ENCODE results near the gene CDC34. TPM values are rescaled to one million over a fixed set of nuclear protein-coding genes. Genes with fewer than 3 reads are reported as not detected.

CDC34 gene
- total and polyA plus RNA-seq, 9 of the 15 experiments (the other 6 are each of a cell fraction or from before 2014, with no cell fraction given) = 0.80 to 203 (median 65.5) TPM

DNA sequence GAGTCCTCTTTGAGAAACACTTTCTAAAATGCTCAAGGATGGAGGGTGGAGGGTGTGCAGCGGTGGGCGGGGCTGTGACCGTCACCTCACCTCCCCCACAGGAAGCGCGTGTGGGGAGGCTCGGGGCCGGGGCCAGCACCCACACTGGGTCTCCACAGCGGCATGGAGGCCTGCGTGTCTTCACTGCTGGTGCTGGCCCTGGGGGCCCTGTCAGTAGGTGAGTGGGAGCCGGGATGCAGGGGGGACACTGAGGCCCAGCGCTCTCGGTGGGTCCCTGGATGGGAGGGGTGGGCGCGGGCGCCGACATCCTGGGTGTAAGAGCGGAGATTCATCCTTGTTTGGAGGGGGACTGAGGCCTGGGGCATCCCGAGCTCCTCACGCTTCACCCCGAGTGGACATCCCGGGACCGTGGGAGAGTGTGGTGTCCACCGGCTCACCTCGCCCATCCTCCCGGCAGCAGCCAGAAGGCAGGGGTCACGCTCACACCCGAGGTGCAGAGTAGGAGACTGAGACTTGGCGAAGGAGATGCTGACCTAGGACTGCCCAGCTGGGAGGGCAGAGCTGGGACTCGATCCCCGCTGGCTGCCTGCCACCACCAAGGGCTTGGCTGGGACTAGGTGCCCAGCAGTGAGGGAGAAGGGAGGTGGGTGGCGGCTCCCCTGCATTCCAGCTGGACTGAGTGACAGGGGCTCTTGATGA, 12.5 kb downstream of the CDC34 start, which contains the start of gene GZMM (continued):
- no peak for TF ChIP-seq ETS1 (conservative IDR thresholded peaks at IDR 0.05; ENCODE audit: control insufficient read depth, low read depth, low read length)
- no peak for TF ChIP-seq XRCC5 (IDR thresholded peaks at IDR 0.05; ENCODE audit: low read depth, low read length)
- no peak for TF ChIP-seq ATF4 (CRISPR knock-in tag; IDR thresholded peaks at IDR 0.05)
- TF ChIP-seq MTA2 (IDR thresholded peaks at IDR 0.05; ENCODE audit: low read depth) = no peak
- TF ChIP-seq MAZ (CRISPR knock-in tag; conservative IDR thresholded peaks at IDR 0.05 in 1 of 2, IDR thresholded peaks at IDR 0.05 in 1 of 2) = no peak
- TF ChIP-seq CBFB (CRISPR knock-in tag; IDR thresholded peaks at IDR 0.05) = no peak
- no peak for TF ChIP-seq ZNF551 (CRISPR knock-in tag; IDR thresholded peaks at IDR 0.05)
- TF ChIP-seq RHOXF2B (CRISPR knock-in tag; conservative IDR thresholded peaks at IDR 0.05) = no peak
- TF ChIP-seq MECOM (CRISPR knock-in tag; IDR thresholded peaks at IDR 0.05) = no peak
- no peak for TF ChIP-seq CCNT2 (IDR thresholded peaks at IDR 0.05; ENCODE audit: borderline replicate concordance, extremely low read depth, insufficient read length, low read depth, low read length)
- no peak for TF ChIP-seq ZNF699 (CRISPR knock-in tag; IDR thresholded peaks at IDR 0.05; ENCODE audit: insufficient replicate concordance)
- no peak for TF ChIP-seq RBM14 (IDR thresholded peaks at IDR 0.05; ENCODE audit: borderline replicate concordance, insufficient read depth, low read depth, low read length)
- TF ChIP-seq, protein P1, sequence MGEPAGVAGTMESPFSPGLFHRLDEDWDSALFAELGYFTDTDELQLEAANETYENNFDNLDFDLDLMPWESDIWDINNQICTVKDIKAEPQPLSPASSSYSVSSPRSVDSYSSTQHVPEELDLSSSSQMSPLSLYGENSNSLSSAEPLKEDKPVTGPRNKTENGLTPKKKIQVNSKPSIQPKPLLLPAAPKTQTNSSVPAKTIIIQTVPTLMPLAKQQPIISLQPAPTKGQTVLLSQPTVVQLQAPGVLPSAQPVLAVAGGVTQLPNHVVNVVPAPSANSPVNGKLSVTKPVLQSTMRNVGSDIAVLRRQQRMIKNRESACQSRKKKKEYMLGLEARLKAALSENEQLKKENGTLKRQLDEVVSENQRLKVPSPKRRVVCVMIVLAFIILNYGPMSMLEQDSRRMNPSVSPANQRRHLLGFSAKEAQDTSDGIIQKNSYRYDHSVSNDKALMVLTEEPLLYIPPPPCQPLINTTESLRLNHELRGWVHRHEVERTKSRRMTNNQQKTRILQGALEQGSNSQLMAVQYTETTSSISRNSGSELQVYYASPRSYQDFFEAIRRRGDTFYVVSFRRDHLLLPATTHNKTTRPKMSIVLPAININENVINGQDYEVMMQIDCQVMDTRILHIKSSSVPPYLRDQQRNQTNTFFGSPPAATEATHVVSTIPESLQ (CRISPR knock-in tag; IDR thresholded peaks at IDR 0.05) = no peak
- TF ChIP-seq ZBTB7A (IDR thresholded peaks at IDR 0.05; ENCODE audit: borderline replicate concordance, control insufficient read depth, low read depth, low read length) = peak; percentile 69; the same call in 1 of the 2 replicates
- peak; percentile 48; the same call in 1 of the 2 replicates for TF ChIP-seq RBFOX2 (IDR thresholded peaks at IDR 0.05; ENCODE audit: low read depth, low read length)
- TF ChIP-seq, protein P2, sequence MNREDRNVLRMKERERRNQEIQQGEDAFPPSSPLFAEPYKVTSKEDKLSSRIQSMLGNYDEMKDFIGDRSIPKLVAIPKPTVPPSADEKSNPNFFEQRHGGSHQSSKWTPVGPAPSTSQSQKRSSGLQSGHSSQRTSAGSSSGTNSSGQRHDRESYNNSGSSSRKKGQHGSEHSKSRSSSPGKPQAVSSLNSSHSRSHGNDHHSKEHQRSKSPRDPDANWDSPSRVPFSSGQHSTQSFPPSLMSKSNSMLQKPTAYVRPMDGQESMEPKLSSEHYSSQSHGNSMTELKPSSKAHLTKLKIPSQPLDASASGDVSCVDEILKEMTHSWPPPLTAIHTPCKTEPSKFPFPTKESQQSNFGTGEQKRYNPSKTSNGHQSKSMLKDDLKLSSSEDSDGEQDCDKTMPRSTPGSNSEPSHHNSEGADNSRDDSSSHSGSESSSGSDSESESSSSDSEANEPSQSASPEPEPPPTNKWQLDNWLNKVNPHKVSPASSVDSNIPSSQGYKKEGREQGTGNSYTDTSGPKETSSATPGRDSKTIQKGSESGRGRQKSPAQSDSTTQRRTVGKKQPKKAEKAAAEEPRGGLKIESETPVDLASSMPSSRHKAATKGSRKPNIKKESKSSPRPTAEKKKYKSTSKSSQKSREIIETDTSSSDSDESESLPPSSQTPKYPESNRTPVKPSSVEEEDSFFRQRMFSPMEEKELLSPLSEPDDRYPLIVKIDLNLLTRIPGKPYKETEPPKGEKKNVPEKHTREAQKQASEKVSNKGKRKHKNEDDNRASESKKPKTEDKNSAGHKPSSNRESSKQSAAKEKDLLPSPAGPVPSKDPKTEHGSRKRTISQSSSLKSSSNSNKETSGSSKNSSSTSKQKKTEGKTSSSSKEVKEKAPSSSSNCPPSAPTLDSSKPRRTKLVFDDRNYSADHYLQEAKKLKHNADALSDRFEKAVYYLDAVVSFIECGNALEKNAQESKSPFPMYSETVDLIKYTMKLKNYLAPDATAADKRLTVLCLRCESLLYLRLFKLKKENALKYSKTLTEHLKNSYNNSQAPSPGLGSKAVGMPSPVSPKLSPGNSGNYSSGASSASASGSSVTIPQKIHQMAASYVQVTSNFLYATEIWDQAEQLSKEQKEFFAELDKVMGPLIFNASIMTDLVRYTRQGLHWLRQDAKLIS (CRISPR knock-in tag; IDR thresholded peaks at IDR 0.05) = 0 out of 2 replicates have a peak, but pooled peaks have one; percentile 17
- TF ChIP-seq MEF2D (tag; conservative IDR thresholded peaks at IDR 0.05; ENCODE audit: low read depth) = no peak
- no peak for TF ChIP-seq PCBP1 (IDR thresholded peaks at IDR 0.05; ENCODE audit: low read depth, low read length, poor library complexity, severe bottlenecking)
- no peak for TF ChIP-seq MAFF (IDR thresholded peaks at IDR 0.05; ENCODE audit: low read length)
- TF ChIP-seq ZC3H8 (IDR thresholded peaks at IDR 0.05) = no peak

Measured in K562 (cell line).